ENCODE measurements around the gene MRPL54.

MRPL54 gene

GRCh38 chr19:3803986-3804385 lies 41.5 kb downstream of the MRPL54 start:
- Histone ChIP-seq H2BK120ac (ENCODE audit: insufficient read depth, low read length, poor library complexity) (no peak overlapping the region), H2BK12ac (ENCODE audit: low read length) (no peak overlapping the region), H2AFZ (ENCODE audit: insufficient read depth, low read length, poor library complexity) (no peak overlapping the region), H3K9me3 (ENCODE audit: insufficient read depth, low read depth, low read length) (peaks cover 6% of the 10 kb centered on the region), H3K27ac (ENCODE audit: low read depth, low read length) (no peak overlapping the region), H3K27me3 (ENCODE audit: insufficient read depth, low read length) (peaks cover 12% of the 10 kb centered on the region), H4K91ac (ENCODE audit: low read depth, low read length) (no peak overlapping the region), H3K4me2 (ENCODE audit: low read length) (no peak overlapping the region), H3K4me1 (ENCODE audit: control insufficient read depth in 1 of 2, insufficient read depth in 2 of 2, low read length in 2 of 2) (no peaks in the 10 kb centered on the region), H2BK5ac (ENCODE audit: low read depth, low read length, poor library complexity) (no peak overlapping the region), H3K14ac (ENCODE audit: low read length) (no peak overlapping the region), H3K79me1 (ENCODE audit: low read length) (no peaks in the 10 kb centered on the region), H2AK5ac (ENCODE audit: low read length) (no peak overlapping the region), H3K9ac (ENCODE audit: low read length) (no peak overlapping the region), H3K18ac (ENCODE audit: low read length) (no peak overlapping the region), H3K4me3 (ENCODE audit: low read depth, low read length) (no peak overlapping the region), H4K12ac (ENCODE audit: low read depth, low read length) (no peak overlapping the region), H3K4ac (ENCODE audit: low read depth, low read length) (no peak overlapping the region), H3K23ac (ENCODE audit: low read length) (no peak overlapping the region), H4K8ac (ENCODE audit: low read depth, low read length) (no peak overlapping the region), H3K79me2 (ENCODE audit: control insufficient read depth, insufficient read depth, low read length, poor library complexity) (no peaks in the 10 kb centered on the region), H3K36me3 (ENCODE audit: control insufficient read depth in 1 of 2, insufficient read depth in 2 of 2, low read length in 2 of 2) (no peaks in the 10 kb centered on the region)
- no peak for DNase-seq
- no CpG with 5 or more reads among the region's 10 CpGs for whole genome bisulfite sequencing (ENCODE audit: extremely low coverage, insufficient coverage, insufficient read length)

- H3K9me3 ChIP-seq (ENCODE audit: insufficient read depth, low read depth, low read length): peaks cover 6% of the 10 kb centered on the region
- H3K18ac ChIP-seq (ENCODE audit: low read length): no peak overlapping the region
- no peak overlapping the region for H3K27ac ChIP-seq (ENCODE audit: low read depth, low read length)
- H2AFZ ChIP-seq (ENCODE audit: insufficient read depth, low read length, poor library complexity): no peak overlapping the region
- no peak overlapping the region for H3K23ac ChIP-seq (ENCODE audit: low read length)
- H3K27me3 ChIP-seq (ENCODE audit: insufficient read depth, low read length): peaks cover 12% of the 10 kb centered on the region
- H3K4me2 ChIP-seq (ENCODE audit: low read length): no peak overlapping the region
- no peak overlapping the region for H4K12ac ChIP-seq (ENCODE audit: low read depth, low read length)
- H4K91ac ChIP-seq (ENCODE audit: low read depth, low read length): no peak overlapping the region
- no peaks in the 10 kb centered on the region for H3K36me3 ChIP-seq (ENCODE audit: control insufficient read depth in 1 of 2, insufficient read depth in 2 of 2, low read length in 2 of 2)
- WGBS (ENCODE audit: extremely low coverage, insufficient coverage, insufficient read length): no CpG with 5 or more reads among the region's 13 CpGs
- H3K14ac ChIP-seq (ENCODE audit: low read length): no peak overlapping the region
- H3K79me1 ChIP-seq (ENCODE audit: low read length): no peaks in the 10 kb centered on the region
- H2BK12ac ChIP-seq (ENCODE audit: low read length): no peak overlapping the region
- no peak for DNase-seq
- no peak overlapping the region for H2BK120ac ChIP-seq (ENCODE audit: insufficient read depth, low read length, poor library complexity)
- no peak overlapping the region for H3K4ac ChIP-seq (ENCODE audit: low read depth, low read length)
- H2BK5ac ChIP-seq (ENCODE audit: low read depth, low read length, poor library complexity): no peak overlapping the region
- no peaks in the 10 kb centered on the region for H3K79me2 ChIP-seq (ENCODE audit: control insufficient read depth, insufficient read depth, low read length, poor library complexity)
- H2AK5ac ChIP-seq (ENCODE audit: low read length): no peak overlapping the region
- no peaks in the 10 kb centered on the region for H3K4me1 ChIP-seq (ENCODE audit: control insufficient read depth in 1 of 2, insufficient read depth in 2 of 2, low read length in 2 of 2)
- no peak overlapping the region for H3K4me3 ChIP-seq (ENCODE audit: low read depth, low read length)
- no peak overlapping the region for H3K9ac ChIP-seq (ENCODE audit: low read length)
- H4K8ac ChIP-seq (ENCODE audit: low read depth, low read length): no peak overlapping the region
Observed at GRCh38 chr19:3804429-3804828, 41.9 kb downstream of the MRPL54 start.

GRCh38 chr19:3805859-3806258 lies 43.4 kb downstream of the MRPL54 start:
- no peak overlapping the region for H3K9ac ChIP-seq (ENCODE audit: low read length)
- H2AK5ac ChIP-seq (ENCODE audit: low read length): no peak overlapping the region
- H3K23ac ChIP-seq (ENCODE audit: low read length): no peak overlapping the region
- no peak overlapping the region for H3K14ac ChIP-seq (ENCODE audit: low read length)
- WGBS (ENCODE audit: extremely low coverage, insufficient coverage, insufficient read length): no CpG with 5 or more reads among the region's 29 CpGs
- no peak overlapping the region for H3K27ac ChIP-seq (ENCODE audit: low read depth, low read length)
- H2BK5ac ChIP-seq (ENCODE audit: low read depth, low read length, poor library complexity): no peak overlapping the region
- DNase-seq: no peak
- peaks cover 6% of the 10 kb centered on the region for H3K9me3 ChIP-seq (ENCODE audit: insufficient read depth, low read depth, low read length)
- no peak overlapping the region for H3K4ac ChIP-seq (ENCODE audit: low read depth, low read length)
- no peak overlapping the region for H3K4me2 ChIP-seq (ENCODE audit: low read length)
- no peaks in the 10 kb centered on the region for H3K36me3 ChIP-seq (ENCODE audit: control insufficient read depth in 1 of 2, insufficient read depth in 2 of 2, low read length in 2 of 2)
- H2AFZ ChIP-seq (ENCODE audit: insufficient read depth, low read length, poor library complexity): no peak overlapping the region
- no peak overlapping the region for H3K4me3 ChIP-seq (ENCODE audit: low read depth, low read length)
- H2BK120ac ChIP-seq (ENCODE audit: insufficient read depth, low read length, poor library complexity): no peak overlapping the region
- no peaks in the 10 kb centered on the region for H3K4me1 ChIP-seq (ENCODE audit: control insufficient read depth in 1 of 2, insufficient read depth in 2 of 2, low read length in 2 of 2)
- no peak overlapping the region for H4K8ac ChIP-seq (ENCODE audit: low read depth, low read length)
- H3K18ac ChIP-seq (ENCODE audit: low read length): no peak overlapping the region
- no peak overlapping the region for H4K12ac ChIP-seq (ENCODE audit: low read depth, low read length)
- no peak overlapping the region for H2BK12ac ChIP-seq (ENCODE audit: low read length)
- no peaks in the 10 kb centered on the region for H3K79me1 ChIP-seq (ENCODE audit: low read length)
- H3K79me2 ChIP-seq (ENCODE audit: control insufficient read depth, insufficient read depth, low read length, poor library complexity): no peaks in the 10 kb centered on the region
- H4K91ac ChIP-seq (ENCODE audit: low read depth, low read length): no peak overlapping the region
- peaks cover 12% of the 10 kb centered on the region for H3K27me3 ChIP-seq (ENCODE audit: insufficient read depth, low read length)

- H3K27ac ChIP-seq (ENCODE audit: low read depth, low read length): no peak overlapping the region
- peaks cover 6% of the 10 kb centered on the region for H3K9me3 ChIP-seq (ENCODE audit: insufficient read depth, low read depth, low read length)
- H3K4me1 ChIP-seq (ENCODE audit: control insufficient read depth in 1 of 2, insufficient read depth in 2 of 2, low read length in 2 of 2): no peaks in the 10 kb centered on the region
- no peaks in the 10 kb centered on the region for H3K79me2 ChIP-seq (ENCODE audit: control insufficient read depth, insufficient read depth, low read length, poor library complexity)
- H4K91ac ChIP-seq (ENCODE audit: low read depth, low read length): no peak overlapping the region
- H3K18ac ChIP-seq (ENCODE audit: low read length): no peak overlapping the region
- no peak overlapping the region for H3K4ac ChIP-seq (ENCODE audit: low read depth, low read length)
- H3K27me3 ChIP-seq (ENCODE audit: insufficient read depth, low read length): no peaks in the 10 kb centered on the region
- no peak overlapping the region for H2BK12ac ChIP-seq (ENCODE audit: low read length)
- DNase-seq: no peak
- H2BK5ac ChIP-seq (ENCODE audit: low read depth, low read length, poor library complexity): no peak overlapping the region
- no peak overlapping the region for H3K9ac ChIP-seq (ENCODE audit: low read length)
- H3K23ac ChIP-seq (ENCODE audit: low read length): no peak overlapping the region
- no peak overlapping the region for H3K4me2 ChIP-seq (ENCODE audit: low read length)
- no CpG with 5 or more reads among the region's 19 CpGs for WGBS (ENCODE audit: extremely low coverage, insufficient coverage, insufficient read length)
- H2BK120ac ChIP-seq (ENCODE audit: insufficient read depth, low read length, poor library complexity): no peak overlapping the region
- no peak overlapping the region for H3K4me3 ChIP-seq (ENCODE audit: low read depth, low read length)
- H2AK5ac ChIP-seq (ENCODE audit: low read length): no peak overlapping the region
- no peak overlapping the region for H3K14ac ChIP-seq (ENCODE audit: low read length)
- H4K12ac ChIP-seq (ENCODE audit: low read depth, low read length): no peak overlapping the region
- no peaks in the 10 kb centered on the region for H3K36me3 ChIP-seq (ENCODE audit: control insufficient read depth in 1 of 2, insufficient read depth in 2 of 2, low read length in 2 of 2)
- no peak overlapping the region for H2AFZ ChIP-seq (ENCODE audit: insufficient read depth, low read length, poor library complexity)
- H4K8ac ChIP-seq (ENCODE audit: low read depth, low read length): no peak overlapping the region
- no peaks in the 10 kb centered on the region for H3K79me1 ChIP-seq (ENCODE audit: low read length)
Observed at GRCh38 chr19:3807131-3807480, 44.6 kb downstream of the MRPL54 start.
